Measurements from ENCODE around the gene RARB.

Gene RARB

GRCh38 chr3:25418596-25418995 is 9.5 kb upstream of the RARB start (continued):
- TF ChIP-seq ZNF624 (tag by site-specific recombination; IDR thresholded peaks at IDR 0.05) (no peak), ZNF510 (tag by site-specific recombination; IDR thresholded peaks at IDR 0.05; ENCODE audit: insufficient replicate concordance) (no peak), ZNF561 (tag by site-specific recombination; IDR thresholded peaks at IDR 0.05; ENCODE audit: borderline replicate concordance) (no peak)

- no peaks in the 10 kb centered on the region for H3K9me3 ChIP-seq (ENCODE audit: control insufficient read depth, insufficient read depth, low read depth, low read length)
- H3K27ac ChIP-seq (ENCODE audit: extremely low read depth, low read depth, low read length) = no peak overlapping the region
- TF ChIP-seq ZBTB10 (tag by site-specific recombination; IDR thresholded peaks at IDR 0.05) (no peak), ZNF221 (tag by site-specific recombination; IDR thresholded peaks at IDR 0.05; ENCODE audit: borderline replicate concordance) (no peak), ZNF580 (tag by site-specific recombination; IDR thresholded peaks at IDR 0.05) (no peak), ZSCAN18 (tag by site-specific recombination; IDR thresholded peaks at IDR 0.05) (no peak), ZSCAN4 (tag by site-specific recombination; IDR thresholded peaks at IDR 0.05) (no peak), PATZ1 (tag by site-specific recombination; IDR thresholded peaks at IDR 0.05) (no peak), ZNF133 (tag by site-specific recombination; IDR thresholded peaks at IDR 0.05) (no peak), ZNF175 (tag by site-specific recombination; IDR thresholded peaks at IDR 0.05) (no peak), ZSCAN23 (tag by site-specific recombination; IDR thresholded peaks at IDR 0.05) (no peak), SP3 (tag by site-specific recombination; IDR thresholded peaks at IDR 0.05) (no peak), ZNF132 (tag by site-specific recombination; IDR thresholded peaks at IDR 0.05; ENCODE audit: borderline replicate concordance) (no peak), ZNF37A (tag by site-specific recombination; IDR thresholded peaks at IDR 0.05) (no peak)
- no peaks in the 10 kb centered on the region for H3K36me3 ChIP-seq (ENCODE audit: control insufficient read depth in 2 of 2, insufficient read depth in 1 of 2, low read length in 2 of 2)
- no peak overlapping the region for H3K4me3 ChIP-seq (ENCODE audit: low read depth, low read length)
- ChIA-PET POLR2A (no interaction called here), CTCF (interaction anchor here (0.6 kb wide), 1 partner anchor 384 kb away, joined by 3 read pairs; no protein-coding TSS in a partner anchor)
- H3K4me1 ChIP-seq (ENCODE audit: control insufficient read depth, insufficient read depth, low read length) = peaks cover under 1% of the 10 kb centered on the region; the same call in 1 of the 2 replicates
Observed at GRCh38 chr3:25419251-25419650, 8.8 kb upstream of the RARB start.

GRCh38 chr3:25420147-25420546 is 7.9 kb upstream of the RARB start:
- Histone ChIP-seq H3K4me3 (ENCODE audit: low read depth, low read length) (no peak overlapping the region), H3K27ac (ENCODE audit: extremely low read depth, low read depth, low read length) (no peak overlapping the region), H3K4me1 (ENCODE audit: control insufficient read depth, insufficient read depth, low read length) (peaks cover 3% of the 10 kb centered on the region), H3K9me3 (ENCODE audit: control insufficient read depth, insufficient read depth, low read depth, low read length) (no peaks in the 10 kb centered on the region), H3K36me3 (ENCODE audit: control insufficient read depth in 2 of 2, insufficient read depth in 1 of 2, low read length in 2 of 2) (no peaks in the 10 kb centered on the region)
- ChIA-PET POLR2A (no interaction called here), CTCF (no interaction called here)
- TF ChIP-seq TSHZ1 (tag by site-specific recombination; IDR thresholded peaks at IDR 0.05; ENCODE audit: borderline replicate concordance) = no peak
- no peak for TF ChIP-seq ZNF140 (tag by site-specific recombination; IDR thresholded peaks at IDR 0.05)
- TF ChIP-seq ZNF658 (tag by site-specific recombination; IDR thresholded peaks at IDR 0.05) = no peak
- no peak for TF ChIP-seq ZNF544 (tag by site-specific recombination; IDR thresholded peaks at IDR 0.05)
- TF ChIP-seq MZF1 (tag by site-specific recombination; IDR thresholded peaks at IDR 0.05; ENCODE audit: borderline replicate concordance) = no peak
- TF ChIP-seq ZNF211 (tag by site-specific recombination; IDR thresholded peaks at IDR 0.05; ENCODE audit: low read depth) = no peak
- TF ChIP-seq KLF10 (tag by site-specific recombination; IDR thresholded peaks at IDR 0.05) = no peak
